ENCODE results near the gene SAMD13.

SAMD13 gene

DNA sequence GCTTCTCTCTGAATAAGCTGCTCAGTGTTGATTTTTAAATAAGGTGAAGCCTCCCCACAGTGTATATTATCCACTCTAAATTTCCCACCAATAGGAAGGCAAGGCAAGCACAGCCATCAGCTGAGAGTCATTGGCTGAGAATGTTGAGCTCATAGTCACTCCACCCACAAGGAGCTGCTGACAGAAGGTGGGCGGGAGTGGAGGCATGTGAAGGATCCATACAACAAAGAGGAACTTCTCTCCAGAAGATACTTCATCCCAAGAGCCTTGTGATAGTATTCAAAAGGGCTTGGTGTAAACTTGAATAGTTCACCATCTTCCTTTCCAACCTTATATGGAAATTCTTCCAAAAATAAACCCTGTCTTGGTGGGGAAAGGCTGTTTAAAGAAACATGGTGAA lies 42.8 kb downstream of the SAMD13 start:
- ChIA-PET CTCF (no interaction called here), POLR2A (no interaction called here)
- TF ChIP-seq, protein P1, sequence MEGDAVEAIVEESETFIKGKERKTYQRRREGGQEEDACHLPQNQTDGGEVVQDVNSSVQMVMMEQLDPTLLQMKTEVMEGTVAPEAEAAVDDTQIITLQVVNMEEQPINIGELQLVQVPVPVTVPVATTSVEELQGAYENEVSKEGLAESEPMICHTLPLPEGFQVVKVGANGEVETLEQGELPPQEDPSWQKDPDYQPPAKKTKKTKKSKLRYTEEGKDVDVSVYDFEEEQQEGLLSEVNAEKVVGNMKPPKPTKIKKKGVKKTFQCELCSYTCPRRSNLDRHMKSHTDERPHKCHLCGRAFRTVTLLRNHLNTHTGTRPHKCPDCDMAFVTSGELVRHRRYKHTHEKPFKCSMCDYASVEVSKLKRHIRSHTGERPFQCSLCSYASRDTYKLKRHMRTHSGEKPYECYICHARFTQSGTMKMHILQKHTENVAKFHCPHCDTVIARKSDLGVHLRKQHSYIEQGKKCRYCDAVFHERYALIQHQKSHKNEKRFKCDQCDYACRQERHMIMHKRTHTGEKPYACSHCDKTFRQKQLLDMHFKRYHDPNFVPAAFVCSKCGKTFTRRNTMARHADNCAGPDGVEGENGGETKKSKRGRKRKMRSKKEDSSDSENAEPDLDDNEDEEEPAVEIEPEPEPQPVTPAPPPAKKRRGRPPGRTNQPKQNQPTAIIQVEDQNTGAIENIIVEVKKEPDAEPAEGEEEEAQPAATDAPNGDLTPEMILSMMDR (IDR thresholded peaks at IDR 0.05; ENCODE audit: insufficient read depth, low read length, missing control alignments), result no peak
- H3K4me3 ChIP-seq (ENCODE audit: low read depth, low read length), result no peak overlapping the region
- no peak for DNase-seq (ENCODE audit: low read depth, low spot score)

DNA sequence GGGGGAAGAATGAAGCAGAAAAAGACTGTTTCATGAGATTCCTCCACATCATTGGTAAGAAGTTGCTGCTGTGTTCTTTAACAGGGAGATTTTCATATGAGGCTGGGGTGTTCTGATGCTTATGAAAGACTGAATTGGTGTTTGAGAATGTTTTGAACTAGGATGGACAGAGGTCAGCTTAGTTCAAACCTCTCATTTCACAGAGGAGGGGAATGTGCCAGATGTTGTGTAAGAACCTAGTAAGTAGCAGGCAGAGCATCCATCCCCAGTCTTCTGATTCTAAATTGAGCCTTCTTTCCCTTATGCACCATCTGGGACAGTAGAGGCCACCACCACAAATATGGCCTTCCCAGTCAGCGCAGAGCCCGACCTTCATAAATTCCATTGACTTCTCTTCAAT lies 43.7 kb downstream of the SAMD13 start:
- ChIA-PET POLR2A (no interaction called here), CTCF (no interaction called here)
- TF ChIP-seq, protein P1 (IDR thresholded peaks at IDR 0.05; ENCODE audit: insufficient read depth, low read length, missing control alignments), result no peak
- no peak for DNase-seq (ENCODE audit: low read depth, low spot score)
- H3K4me3 ChIP-seq (ENCODE audit: low read depth, low read length), result no peak overlapping the region

DNA sequence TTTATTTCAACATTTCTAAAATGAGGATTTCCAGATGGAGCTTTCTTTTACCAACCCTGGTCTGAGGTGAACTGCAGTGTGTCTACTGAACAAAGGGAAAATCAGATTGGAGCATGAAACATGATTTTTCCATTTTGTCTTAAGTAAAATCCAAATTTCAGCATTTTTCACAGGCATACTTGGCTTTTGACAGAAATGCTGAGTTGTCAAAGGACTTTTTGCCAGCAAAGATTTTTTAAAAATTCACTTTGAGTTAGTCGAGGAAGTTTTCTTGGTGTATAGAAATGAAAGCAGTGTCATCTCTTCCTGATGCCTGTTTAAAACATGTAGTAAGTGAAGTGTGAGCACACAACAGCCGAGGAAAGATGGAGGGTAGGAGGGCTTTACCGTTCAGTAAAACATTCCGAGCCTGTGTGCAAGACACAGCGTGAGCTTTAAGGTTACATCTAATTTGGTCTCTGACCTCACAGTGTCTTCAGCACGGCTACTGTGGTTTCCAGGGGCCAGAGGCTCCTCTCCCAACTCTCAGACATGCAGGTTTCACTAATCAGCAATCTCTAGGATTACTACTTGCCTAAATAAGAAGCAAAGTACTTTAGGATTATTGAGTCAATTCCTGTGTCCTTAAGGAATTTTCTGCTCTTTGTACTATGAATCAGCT lies 45.9 kb downstream of the SAMD13 start:
- DNase-seq (ENCODE audit: low read depth, low spot score), result no peak
- ChIA-PET CTCF (interaction anchor here (1.1 to 1.4 kb wide), 4 partner anchors 17 to 88 kb away, joined by 3 to 4 read pairs (median 3); no protein-coding TSS in a partner anchor), POLR2A (no interaction called here)
- TF ChIP-seq, protein P1 (IDR thresholded peaks at IDR 0.05; ENCODE audit: insufficient read depth, low read length, missing control alignments), result no peak
- H3K4me3 ChIP-seq (ENCODE audit: low read depth, low read length), result peak overlapping the region; percentile 9; the same call in 1 of the 2 replicates

DNA sequence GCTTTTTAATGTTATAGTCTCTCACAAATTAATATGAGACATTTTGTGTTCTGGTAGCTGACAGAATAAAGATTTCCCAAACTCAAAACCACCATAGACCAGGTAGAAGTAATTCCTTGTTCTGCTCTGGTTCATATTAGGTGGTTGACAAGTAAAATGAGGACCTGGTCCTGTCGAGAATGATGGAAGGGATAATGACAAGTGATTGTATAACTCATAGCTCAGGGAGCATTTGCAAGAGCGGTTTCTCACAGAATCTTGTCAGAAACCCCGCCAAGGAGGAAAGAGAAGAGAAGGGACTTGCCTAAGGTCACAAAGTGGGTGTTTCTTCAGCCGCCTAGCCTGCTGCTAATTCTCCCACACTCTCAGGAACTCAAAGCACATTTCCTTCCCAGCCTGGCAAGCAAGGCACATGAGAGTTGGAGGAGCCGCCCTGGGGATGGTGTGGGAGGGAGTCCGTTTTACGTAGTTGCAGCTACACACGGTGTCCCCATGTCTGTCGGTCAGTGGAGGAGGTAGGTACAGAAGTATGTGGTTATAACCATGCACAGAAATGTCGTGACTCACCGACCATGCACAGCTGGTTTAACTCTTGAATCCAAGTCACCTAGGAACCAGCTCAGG lies 46.5 kb downstream of the SAMD13 start:
- no peak for DNase-seq (ENCODE audit: low read depth, low spot score)
- no peak overlapping the region for H3K4me3 ChIP-seq (ENCODE audit: low read depth, low read length)
- TF ChIP-seq, protein P1 (IDR thresholded peaks at IDR 0.05; ENCODE audit: insufficient read depth, low read length, missing control alignments), result no peak
- ChIA-PET CTCF (interaction anchor here (1.1 to 1.2 kb wide), 2 partner anchors 18 to 85 kb away, joined by 3 to 4 read pairs; no protein-coding TSS in a partner anchor), POLR2A (no interaction called here)

DNA sequence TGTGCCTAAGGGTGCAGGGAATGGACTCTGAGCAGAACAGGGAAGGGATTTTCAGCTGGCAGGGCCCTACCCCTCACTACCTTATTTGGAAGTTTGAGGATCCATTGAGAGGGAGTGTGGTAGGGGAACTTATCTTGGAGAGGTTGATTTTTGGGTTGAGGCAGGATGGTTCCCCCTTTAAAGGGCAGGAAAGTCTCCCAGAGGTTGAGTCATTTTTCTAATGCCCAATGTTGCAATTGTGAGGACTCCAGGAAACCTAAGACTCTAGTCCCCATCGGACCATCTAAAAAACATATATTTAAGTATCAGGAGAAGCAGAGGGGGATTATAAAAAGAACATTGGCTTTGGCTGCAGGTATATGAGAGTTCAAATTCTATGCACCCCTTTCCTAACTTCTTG lies 47.3 kb downstream of the SAMD13 start:
- DNase-seq (ENCODE audit: low read depth, low spot score), result no peak
- ChIA-PET POLR2A (no interaction called here), CTCF (interaction anchor here (1.1 kb wide), 1 partner anchor 19 kb away, joined by 3 read pairs; no protein-coding TSS in a partner anchor)
- H3K4me3 ChIP-seq (ENCODE audit: low read depth, low read length), result no peak overlapping the region
- TF ChIP-seq, protein P1 (IDR thresholded peaks at IDR 0.05; ENCODE audit: insufficient read depth, low read length, missing control alignments), result no peak

DNA sequence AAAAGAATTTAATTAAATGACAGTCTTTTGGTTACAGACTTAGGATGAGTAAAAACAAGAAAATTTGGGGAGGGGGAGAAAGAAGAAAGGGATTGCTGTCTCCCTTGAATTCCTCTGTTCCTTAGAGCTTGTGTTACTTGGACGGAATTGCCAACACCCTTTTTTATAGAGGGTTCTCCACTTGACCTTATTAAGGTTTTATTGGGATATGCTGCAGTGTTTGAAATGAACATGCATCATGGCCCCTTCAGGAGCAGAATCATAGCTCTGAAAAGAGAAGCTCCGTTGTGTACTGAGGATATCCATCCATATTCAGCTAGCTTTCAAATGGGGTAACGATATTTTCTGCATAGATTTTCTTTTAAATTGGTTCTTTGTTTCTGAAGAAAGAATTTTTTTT lies 48.6 kb downstream of the SAMD13 start:
- DNase-seq (ENCODE audit: low read depth, low spot score), result no peak
- TF ChIP-seq, protein P1 (IDR thresholded peaks at IDR 0.05; ENCODE audit: insufficient read depth, low read length, missing control alignments), result no peak
- ChIA-PET POLR2A (no interaction called here), CTCF (no interaction called here)
- H3K4me3 ChIP-seq (ENCODE audit: low read depth, low read length), result no peak overlapping the region
